Transverse colon (tissue), 3 donors: ENCODE measurements around the gene ANO9.

Source experiments
- EP300 ChIP-seq: sonication (generic); formaldehyde crosslinking; IDR thresholded peaks from one replicate; pipeline ENCODE4 v1.6.1; 2017; ENCODE audit warnings: antibody characterized with exemption, low read depth
- POLR2A ChIP-seq: fragments of 450-650 bp; IDR thresholded peaks from one replicate; pipeline ENCODE4 v1.6.1; 2016; ENCODE audit warnings: antibody characterized with exemption, mild to moderate bottlenecking, moderate library complexity
- TF ChIP-seq, protein P1 (sequence below), 5 experiments: fragments of 200-600 bp in 3 of 5; fragments of 450-650 bp in 2 of 5; sonication (generic) in 3 of 5; IDR thresholded peaks; 1 replicate in 2 of 5; 2 replicates in 3 of 5; pipeline ENCODE4 v1.5.1; 2016 to 2017; ENCODE audit warnings: antibody characterized with exemption in 5 of 5, inconsistent platforms in 3 of 5, mild to moderate bottlenecking in 2 of 5, moderate library complexity in 1 of 5

DNA sequence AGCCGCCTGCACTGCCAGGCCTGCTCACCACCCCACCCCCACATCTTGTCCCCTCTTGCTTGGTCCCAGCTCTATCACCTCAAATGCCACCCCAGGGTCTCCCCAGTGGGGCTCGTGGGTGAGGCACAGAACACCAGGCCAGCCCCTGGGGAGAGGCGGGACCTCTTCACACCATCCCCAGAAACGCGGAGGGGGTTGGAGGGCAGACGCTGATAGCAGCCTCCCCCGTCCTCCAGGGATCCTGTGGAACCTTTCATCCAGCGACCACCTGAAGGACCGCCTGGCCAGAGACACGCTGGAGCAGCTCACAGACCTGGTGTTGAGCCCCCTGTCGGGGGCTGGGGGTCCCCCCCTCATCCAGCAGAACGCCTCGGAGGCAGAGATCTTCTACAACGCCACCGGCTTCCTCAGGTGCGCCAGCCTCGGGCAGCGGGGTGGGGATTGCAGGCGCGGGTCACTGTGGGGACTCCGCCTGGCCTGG lies 42.0 kb downstream of the ANO9 start:
- TF ChIP-seq EP300 (no peak), POLR2A (no peak)
- TF ChIP-seq, protein P1, sequence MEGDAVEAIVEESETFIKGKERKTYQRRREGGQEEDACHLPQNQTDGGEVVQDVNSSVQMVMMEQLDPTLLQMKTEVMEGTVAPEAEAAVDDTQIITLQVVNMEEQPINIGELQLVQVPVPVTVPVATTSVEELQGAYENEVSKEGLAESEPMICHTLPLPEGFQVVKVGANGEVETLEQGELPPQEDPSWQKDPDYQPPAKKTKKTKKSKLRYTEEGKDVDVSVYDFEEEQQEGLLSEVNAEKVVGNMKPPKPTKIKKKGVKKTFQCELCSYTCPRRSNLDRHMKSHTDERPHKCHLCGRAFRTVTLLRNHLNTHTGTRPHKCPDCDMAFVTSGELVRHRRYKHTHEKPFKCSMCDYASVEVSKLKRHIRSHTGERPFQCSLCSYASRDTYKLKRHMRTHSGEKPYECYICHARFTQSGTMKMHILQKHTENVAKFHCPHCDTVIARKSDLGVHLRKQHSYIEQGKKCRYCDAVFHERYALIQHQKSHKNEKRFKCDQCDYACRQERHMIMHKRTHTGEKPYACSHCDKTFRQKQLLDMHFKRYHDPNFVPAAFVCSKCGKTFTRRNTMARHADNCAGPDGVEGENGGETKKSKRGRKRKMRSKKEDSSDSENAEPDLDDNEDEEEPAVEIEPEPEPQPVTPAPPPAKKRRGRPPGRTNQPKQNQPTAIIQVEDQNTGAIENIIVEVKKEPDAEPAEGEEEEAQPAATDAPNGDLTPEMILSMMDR (IDR thresholded peaks at IDR 0.05) = no peak
